Measurements from ENCODE around the gene D2HGDH. TPM values are rescaled to one million over a fixed set of nuclear protein-coding genes. Genes with fewer than 3 reads are reported as not detected.
A peak's percentile ranks its signal among the peaks of the same experiment; 100 is the strongest.

Gene D2HGDH
- total and polyA plus RNA-seq, 9 of the 15 experiments (the other 6 are each of a cell fraction or from before 2014, with no cell fraction given) = 0.39 to 30.8 (median 10.3) TPM

GRCh38 chr2:241804326-241805229 lies 70.1 kb downstream of the D2HGDH start (continued):
- TF ChIP-seq MIER1 (IDR thresholded peaks at IDR 0.05; ENCODE audit: low read depth) (no peak), ATF7 (IDR thresholded peaks at IDR 0.05) (no peak), PATZ1 (CRISPR knock-in tag; IDR thresholded peaks at IDR 0.05; ENCODE audit: borderline replicate concordance) (no peak), ZNF639 (CRISPR knock-in tag; conservative IDR thresholded peaks at IDR 0.05 in 1 of 2, IDR thresholded peaks at IDR 0.05 in 1 of 2) (0 out of 4 replicates have a peak, but pooled peaks of 1 of the 2 experiments have one; percentile 22), FOXK1 (CRISPR knock-in tag; IDR thresholded peaks at IDR 0.05; ENCODE audit: borderline replicate concordance) (no peak), HMGN3 (IDR thresholded peaks at IDR 0.05; ENCODE audit: borderline replicate concordance, extremely low read depth, insufficient read length, low read depth, low read length) (no peak), SAFB (IDR thresholded peaks at IDR 0.05; ENCODE audit: borderline replicate concordance, low read depth, low read length) (no peak), JUNB (CRISPR knock-in tag; conservative IDR thresholded peaks at IDR 0.05) (no peak)
- TF ChIP-seq, protein P1, sequence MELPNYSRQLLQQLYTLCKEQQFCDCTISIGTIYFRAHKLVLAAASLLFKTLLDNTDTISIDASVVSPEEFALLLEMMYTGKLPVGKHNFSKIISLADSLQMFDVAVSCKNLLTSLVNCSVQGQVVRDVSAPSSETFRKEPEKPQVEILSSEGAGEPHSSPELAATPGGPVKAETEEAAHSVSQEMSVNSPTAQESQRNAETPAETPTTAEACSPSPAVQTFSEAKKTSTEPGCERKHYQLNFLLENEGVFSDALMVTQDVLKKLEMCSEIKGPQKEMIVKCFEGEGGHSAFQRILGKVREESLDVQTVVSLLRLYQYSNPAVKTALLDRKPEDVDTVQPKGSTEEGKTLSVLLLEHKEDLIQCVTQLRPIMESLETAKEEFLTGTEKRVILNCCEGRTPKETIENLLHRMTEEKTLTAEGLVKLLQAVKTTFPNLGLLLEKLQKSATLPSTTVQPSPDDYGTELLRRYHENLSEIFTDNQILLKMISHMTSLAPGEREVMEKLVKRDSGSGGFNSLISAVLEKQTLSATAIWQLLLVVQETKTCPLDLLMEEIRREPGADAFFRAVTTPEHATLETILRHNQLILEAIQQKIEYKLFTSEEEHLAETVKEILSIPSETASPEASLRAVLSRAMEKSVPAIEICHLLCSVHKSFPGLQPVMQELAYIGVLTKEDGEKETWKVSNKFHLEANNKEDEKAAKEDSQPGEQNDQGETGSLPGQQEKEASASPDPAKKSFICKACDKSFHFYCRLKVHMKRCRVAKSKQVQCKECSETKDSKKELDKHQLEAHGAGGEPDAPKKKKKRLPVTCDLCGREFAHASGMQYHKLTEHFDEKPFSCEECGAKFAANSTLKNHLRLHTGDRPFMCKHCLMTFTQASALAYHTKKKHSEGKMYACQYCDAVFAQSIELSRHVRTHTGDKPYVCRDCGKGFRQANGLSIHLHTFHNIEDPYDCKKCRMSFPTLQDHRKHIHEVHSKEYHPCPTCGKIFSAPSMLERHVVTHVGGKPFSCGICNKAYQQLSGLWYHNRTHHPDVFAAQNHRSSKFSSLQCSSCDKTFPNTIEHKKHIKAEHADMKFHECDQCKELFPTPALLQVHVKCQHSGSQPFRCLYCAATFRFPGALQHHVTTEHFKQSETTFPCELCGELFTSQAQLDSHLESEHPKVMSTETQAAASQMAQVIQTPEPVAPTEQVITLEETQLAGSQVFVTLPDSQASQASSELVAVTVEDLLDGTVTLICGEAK (IDR thresholded peaks at IDR 0.05) = no peak
- TF ChIP-seq, protein P1 (CRISPR knock-in tag; IDR thresholded peaks at IDR 0.05) = no peak
- TF ChIP-seq, protein P2, sequence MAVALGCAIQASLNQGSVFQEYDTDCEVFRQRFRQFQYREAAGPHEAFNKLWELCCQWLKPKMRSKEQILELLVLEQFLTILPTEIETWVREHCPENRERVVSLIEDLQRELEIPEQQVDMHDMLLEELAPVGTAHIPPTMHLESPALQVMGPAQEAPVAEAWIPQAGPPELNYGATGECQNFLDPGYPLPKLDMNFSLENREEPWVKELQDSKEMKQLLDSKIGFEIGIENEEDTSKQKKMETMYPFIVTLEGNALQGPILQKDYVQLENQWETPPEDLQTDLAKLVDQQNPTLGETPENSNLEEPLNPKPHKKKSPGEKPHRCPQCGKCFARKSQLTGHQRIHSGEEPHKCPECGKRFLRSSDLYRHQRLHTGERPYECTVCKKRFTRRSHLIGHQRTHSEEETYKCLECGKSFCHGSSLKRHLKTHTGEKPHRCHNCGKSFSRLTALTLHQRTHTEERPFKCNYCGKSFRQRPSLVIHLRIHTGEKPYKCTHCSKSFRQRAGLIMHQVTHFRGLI (CRISPR knock-in tag; IDR thresholded peaks at IDR 0.05) = no peak
